Glomerular visceral epithelial cell (primary cell): ENCODE data around the gene TMEM63B.
"Not testable (repeated sequence)": the region's sequence is repeated elsewhere in the genome, so short reads cannot be mapped to it uniquely, and the experiment has no call there.

Experiments used
- DNase-seq: peaks from one replicate; pipeline ENCODE4 v3.0.0-alpha.2; 2016; ENCODE audit errors: extremely low spot score

The TMEM63B gene

GRCh38 chr6:44094403-44095242 lies 32.7 kb upstream of the TMEM63B start:
- no peak for DNase-seq

- DNase-seq: not testable (repeated sequence)
Observed at GRCh38 chr6:44095243-44095623, 32.1 kb upstream of the TMEM63B start.

GRCh38 chr6:44096612-44097011 lies 30.7 kb upstream of the TMEM63B start:
- peak; percentile 77 for DNase-seq

GRCh38 chr6:44097782-44098317 lies 29.5 kb upstream of the TMEM63B start:
- no peak for DNase-seq

GRCh38 chr6:44099192-44099591 lies 28.2 kb upstream of the TMEM63B start:
- DNase-seq: no peak

- DNase-seq: peak; percentile 56
Observed at GRCh38 chr6:44100088-44100550, 27.2 kb upstream of the TMEM63B start.

GRCh38 chr6:44101832-44102231 lies 25.5 kb upstream of the TMEM63B start:
- DNase-seq: no peak

- DNase-seq: no peak
Observed at GRCh38 chr6:44102527-44102926, 24.8 kb upstream of the TMEM63B start.

GRCh38 chr6:44104481-44105021 lies 22.8 kb upstream of the TMEM63B start:
- no peak for DNase-seq

GRCh38 chr6:44105146-44105545 lies 22.2 kb upstream of the TMEM63B start:
- DNase-seq: peak; percentile 69

- DNase-seq: no peak
Observed at GRCh38 chr6:44105993-44106740, 21.2 kb upstream of the TMEM63B start.

GRCh38 chr6:44107017-44107416 lies 20.3 kb upstream of the TMEM63B start:
- DNase-seq: no peak

- no peak for DNase-seq
Observed at GRCh38 chr6:44108471-44108870, 18.9 kb upstream of the TMEM63B start.

GRCh38 chr6:44109212-44109611 lies 18.1 kb upstream of the TMEM63B start:
- no peak for DNase-seq

GRCh38 chr6:44110005-44110676 lies 17.2 kb upstream of the TMEM63B start:
- no peak for DNase-seq

- DNase-seq: no peak
Observed at GRCh38 chr6:44110966-44111365, 16.4 kb upstream of the TMEM63B start.

GRCh38 chr6:44111434-44112417 lies 15.6 kb upstream of the TMEM63B start:
- DNase-seq: no peak

- DNase-seq: no peak
Observed at GRCh38 chr6:44113414-44113813, 13.9 kb upstream of the TMEM63B start.

GRCh38 chr6:44115866-44116265 lies 11.5 kb upstream of the TMEM63B start:
- peak; percentile 94 for DNase-seq

- DNase-seq: peak; percentile 90
Observed at GRCh38 chr6:44116641-44117382, 10.5 kb upstream of the TMEM63B start.
